Measurements from ENCODE around the gene SUGCT. TPM values are rescaled to one million over a fixed set of nuclear protein-coding genes. Genes with fewer than 3 reads are reported as not detected.
"Not testable (repeated sequence)": the region's sequence is repeated elsewhere in the genome, so short reads cannot be mapped to it uniquely, and the experiment has no call there.

SUGCT gene
- total and polyA plus RNA-seq, 4 donors, result 2.4 to 5.3 (median 3.3) TPM

- DNase-seq (ENCODE audit: low read depth in 4 of 6, low spot score in 6 of 6), result peak in 2 of 6 donors; percentile 1 to 6
- H3K27me3 ChIP-seq (ENCODE audit: control insufficient read depth, insufficient read depth, low read length), result no peaks in the 10 kb centered on the region
- H3K9me3 ChIP-seq (ENCODE audit: control insufficient read depth, insufficient read depth, low read length), result no peaks in the 10 kb centered on the region
- H3K27ac ChIP-seq (ENCODE audit: low read depth, low read length), result no peak overlapping the region
- 0% methylated on average over 13 of the region's 17 CpGs for WGBS (ENCODE audit: insufficient coverage)
- H3K36me3 ChIP-seq (ENCODE audit: control insufficient read depth, insufficient read depth, low read length), result peaks cover 4% of the 10 kb centered on the region
- peaks cover 14% of the 10 kb centered on the region for H3K4me1 ChIP-seq (ENCODE audit: control insufficient read depth, insufficient read depth, low read length)
- H3K4me3 ChIP-seq (ENCODE audit: low read depth, low read length), result peak overlapping the region; percentile 83
These were observed 459 bp downstream of the SUGCT start for GRCh38 chr7:40135317-40135610.

- Histone ChIP-seq H3K27ac (ENCODE audit: low read depth, low read length) (no peak overlapping the region), H3K27me3 (ENCODE audit: control insufficient read depth, insufficient read depth, low read length) (no peaks in the 10 kb centered on the region), H3K4me1 (ENCODE audit: control insufficient read depth, insufficient read depth, low read length) (peaks cover 9% of the 10 kb centered on the region), H3K4me3 (ENCODE audit: low read depth, low read length) (no peak overlapping the region), H3K9me3 (ENCODE audit: control insufficient read depth, insufficient read depth, low read length) (no peaks in the 10 kb centered on the region), H3K36me3 (ENCODE audit: control insufficient read depth, insufficient read depth, low read length) (no peaks in the 10 kb centered on the region)
- WGBS (ENCODE audit: insufficient coverage), result no CpG with 5 or more reads among the region's 2 CpGs
- DNase-seq (ENCODE audit: low read depth in 4 of 6, low spot score in 6 of 6), result no peak
These were observed 2.8 kb downstream of the SUGCT start for GRCh38 chr7:40137563-40137962.

GRCh38 chr7:40138973-40139372 is 4.2 kb downstream of the SUGCT start:
- H3K4me3 ChIP-seq (ENCODE audit: low read depth, low read length), result no peak overlapping the region
- no peak for DNase-seq (ENCODE audit: low read depth in 4 of 6, low spot score in 6 of 6)
- no peaks in the 10 kb centered on the region for H3K36me3 ChIP-seq (ENCODE audit: control insufficient read depth, insufficient read depth, low read length)
- H3K4me1 ChIP-seq (ENCODE audit: control insufficient read depth, insufficient read depth, low read length), result peaks cover 9% of the 10 kb centered on the region
- no peaks in the 10 kb centered on the region for H3K9me3 ChIP-seq (ENCODE audit: control insufficient read depth, insufficient read depth, low read length)
- 96% methylated on average over 3 of the region's 5 CpGs for WGBS (ENCODE audit: insufficient coverage)
- no peak overlapping the region for H3K27ac ChIP-seq (ENCODE audit: low read depth, low read length)
- H3K27me3 ChIP-seq (ENCODE audit: control insufficient read depth, insufficient read depth, low read length), result no peaks in the 10 kb centered on the region

- not testable (repeated sequence) for H3K4me3 ChIP-seq (ENCODE audit: low read depth, low read length); H3K27me3 ChIP-seq (ENCODE audit: control insufficient read depth, insufficient read depth, low read length); H3K4me1 ChIP-seq (ENCODE audit: control insufficient read depth, insufficient read depth, low read length); H3K27ac ChIP-seq (ENCODE audit: low read depth, low read length); DNase-seq (ENCODE audit: low read depth in 4 of 6, low spot score in 6 of 6); H3K9me3 ChIP-seq (ENCODE audit: control insufficient read depth, insufficient read depth, low read length); H3K36me3 ChIP-seq (ENCODE audit: control insufficient read depth, insufficient read depth, low read length)
- WGBS (ENCODE audit: insufficient coverage), result 98% methylated on average over 8 of the region's 13 CpGs
These were observed 5.1 kb downstream of the SUGCT start for GRCh38 chr7:40139891-40140290.

- not testable (repeated sequence) for DNase-seq (ENCODE audit: low read depth in 4 of 6, low spot score in 6 of 6); H3K27ac ChIP-seq (ENCODE audit: low read depth, low read length); H3K4me3 ChIP-seq (ENCODE audit: low read depth, low read length); H3K4me1 ChIP-seq (ENCODE audit: control insufficient read depth, insufficient read depth, low read length); H3K9me3 ChIP-seq (ENCODE audit: control insufficient read depth, insufficient read depth, low read length); H3K36me3 ChIP-seq (ENCODE audit: control insufficient read depth, insufficient read depth, low read length); H3K27me3 ChIP-seq (ENCODE audit: control insufficient read depth, insufficient read depth, low read length)
- 96% methylated on average over 3 of the region's 5 CpGs for WGBS (ENCODE audit: insufficient coverage)
These were observed 7.1 kb downstream of the SUGCT start for GRCh38 chr7:40141916-40142315.

GRCh38 chr7:40145596-40146130 is 10.9 kb downstream of the SUGCT start:
- H3K36me3 ChIP-seq (ENCODE audit: control insufficient read depth, insufficient read depth, low read length); H3K9me3 ChIP-seq (ENCODE audit: control insufficient read depth, insufficient read depth, low read length); DNase-seq (ENCODE audit: low read depth in 4 of 6, low spot score in 6 of 6); H3K27me3 ChIP-seq (ENCODE audit: control insufficient read depth, insufficient read depth, low read length); H3K4me3 ChIP-seq (ENCODE audit: low read depth, low read length); H3K4me1 ChIP-seq (ENCODE audit: control insufficient read depth, insufficient read depth, low read length); H3K27ac ChIP-seq (ENCODE audit: low read depth, low read length): not testable (repeated sequence)
- WGBS (ENCODE audit: insufficient coverage), result 71% methylated on average over 2 of the region's 3 CpGs

GRCh38 chr7:40147371-40148246 is 12.8 kb downstream of the SUGCT start:
- Histone ChIP-seq H3K9me3 (ENCODE audit: control insufficient read depth, insufficient read depth, low read length) (no peaks in the 10 kb centered on the region), H3K4me3 (ENCODE audit: low read depth, low read length) (no peak overlapping the region), H3K4me1 (ENCODE audit: control insufficient read depth, insufficient read depth, low read length) (no peaks in the 10 kb centered on the region), H3K27ac (ENCODE audit: low read depth, low read length) (no peak overlapping the region), H3K36me3 (ENCODE audit: control insufficient read depth, insufficient read depth, low read length) (no peaks in the 10 kb centered on the region), H3K27me3 (ENCODE audit: control insufficient read depth, insufficient read depth, low read length) (no peaks in the 10 kb centered on the region)
- 83% methylated on average over 12 of the region's 19 CpGs for WGBS (ENCODE audit: insufficient coverage)
- DNase-seq (ENCODE audit: low read depth in 4 of 6, low spot score in 6 of 6), result no peak

GRCh38 chr7:40148247-40148580 is 13.4 kb downstream of the SUGCT start:
- WGBS (ENCODE audit: insufficient coverage), result 95% methylated on average over 7 of the region's 7 CpGs
- H3K27me3 ChIP-seq (ENCODE audit: control insufficient read depth, insufficient read depth, low read length); H3K4me1 ChIP-seq (ENCODE audit: control insufficient read depth, insufficient read depth, low read length); H3K9me3 ChIP-seq (ENCODE audit: control insufficient read depth, insufficient read depth, low read length); H3K36me3 ChIP-seq (ENCODE audit: control insufficient read depth, insufficient read depth, low read length); H3K4me3 ChIP-seq (ENCODE audit: low read depth, low read length); DNase-seq (ENCODE audit: low read depth in 4 of 6, low spot score in 6 of 6); H3K27ac ChIP-seq (ENCODE audit: low read depth, low read length): not testable (repeated sequence)

GRCh38 chr7:40148671-40149070 is 13.9 kb downstream of the SUGCT start:
- Histone ChIP-seq H3K4me3 (ENCODE audit: low read depth, low read length) (no peak overlapping the region), H3K27ac (ENCODE audit: low read depth, low read length) (no peak overlapping the region), H3K36me3 (ENCODE audit: control insufficient read depth, insufficient read depth, low read length) (no peaks in the 10 kb centered on the region), H3K27me3 (ENCODE audit: control insufficient read depth, insufficient read depth, low read length) (no peaks in the 10 kb centered on the region), H3K9me3 (ENCODE audit: control insufficient read depth, insufficient read depth, low read length) (no peaks in the 10 kb centered on the region), H3K4me1 (ENCODE audit: control insufficient read depth, insufficient read depth, low read length) (no peaks in the 10 kb centered on the region)
- WGBS (ENCODE audit: insufficient coverage), result 33% methylated on average over 2 of the region's 2 CpGs
- DNase-seq (ENCODE audit: low read depth in 4 of 6, low spot score in 6 of 6), result no peak

- Histone ChIP-seq H3K9me3 (ENCODE audit: control insufficient read depth, insufficient read depth, low read length) (no peaks in the 10 kb centered on the region), H3K36me3 (ENCODE audit: control insufficient read depth, insufficient read depth, low read length) (no peaks in the 10 kb centered on the region), H3K4me3 (ENCODE audit: low read depth, low read length) (no peak overlapping the region), H3K27me3 (ENCODE audit: control insufficient read depth, insufficient read depth, low read length) (no peaks in the 10 kb centered on the region), H3K4me1 (ENCODE audit: control insufficient read depth, insufficient read depth, low read length) (no peaks in the 10 kb centered on the region), H3K27ac (ENCODE audit: low read depth, low read length) (no peak overlapping the region)
- DNase-seq (ENCODE audit: low read depth in 4 of 6, low spot score in 6 of 6), result no peak
- no CpG with 5 or more reads among the region's 1 CpG for WGBS (ENCODE audit: insufficient coverage)
These were observed 16.7 kb downstream of the SUGCT start for GRCh38 chr7:40151504-40151903.

Data from spinal cord (tissue), 10 donors.